ENCODE measurements around the gene EVC2. TPM values are rescaled to one million over a fixed set of nuclear protein-coding genes. Genes with fewer than 3 reads are reported as not detected.

EVC2 gene
- total and polyA plus RNA-seq, 2 experiments from 2014 or later: 4.3 to 8.1 TPM

- H3K79me2 ChIP-seq (ENCODE audit: insufficient read depth): no peaks in the 10 kb centered on the region
- 89 to 93% methylated on average over 6 of the region's 6 CpGs for WGBS, 2 experiments (ENCODE audit: low coverage in 1 of 2, low lambda C conversion rate in 2 of 2, missing lambda C conversion rate in 2 of 2)
- no peak overlapping the region for H3K4me3 ChIP-seq
- H3K9me2 ChIP-seq (ENCODE audit: insufficient read depth): no peaks in the 10 kb centered on the region
- no peak overlapping the region for H3K9ac ChIP-seq
- H3K9me3 ChIP-seq (ENCODE audit: low read depth): no peaks in the 10 kb centered on the region
- no peak overlapping the region for H2AFZ ChIP-seq
- no peak overlapping the region for H3K27ac ChIP-seq
- in situ Hi-C loops (cut with MboI): no loop called here
- no peaks in the 10 kb centered on the region for H4K20me1 ChIP-seq (ENCODE audit: insufficient read depth)
- no peak for DNase-seq
- peaks cover 5% of the 10 kb centered on the region for H3K36me3 ChIP-seq (ENCODE audit: low read depth)
- H3F3A ChIP-seq (ENCODE audit: insufficient read depth): no peaks in the 10 kb centered on the region
- no peaks in the 10 kb centered on the region for H3K27me3 ChIP-seq (replicated peaks; ENCODE audit: insufficient read depth)
- H3K4me1 ChIP-seq (ENCODE audit: insufficient read depth): no peaks in the 10 kb centered on the region
- TF ChIP-seq EZH2phosphoT487 (IDR thresholded peaks at IDR 0.05; ENCODE audit: insufficient read depth, low read depth) (no peak), EZH2 (IDR thresholded peaks at IDR 0.05; ENCODE audit: insufficient read depth, poor library complexity, severe bottlenecking) (no peak)
- H3K4me2 ChIP-seq (ENCODE audit: unreplicated experiment): no peak overlapping the region
These were observed 139.4 kb downstream of the EVC2 start for GRCh38 chr4:5568931-5569330.

GRCh38 chr4:5568336-5568735 lies 140.0 kb downstream of the EVC2 start:
- in situ Hi-C loops (cut with MboI): no loop called here
- Histone ChIP-seq H3K4me2 (ENCODE audit: unreplicated experiment) (no peak overlapping the region), H3K27ac (no peak overlapping the region), H3K4me1 (ENCODE audit: insufficient read depth) (no peaks in the 10 kb centered on the region), H3K36me3 (ENCODE audit: low read depth) (peaks cover 6% of the 10 kb centered on the region; the same call in 1 of the 2 replicates), H3K27me3 (replicated peaks; ENCODE audit: insufficient read depth) (no peaks in the 10 kb centered on the region), H3K79me2 (ENCODE audit: insufficient read depth) (no peaks in the 10 kb centered on the region), H3K9me2 (ENCODE audit: insufficient read depth) (no peaks in the 10 kb centered on the region), H3K4me3 (no peak overlapping the region), H3K9me3 (ENCODE audit: low read depth) (no peaks in the 10 kb centered on the region), H4K20me1 (ENCODE audit: insufficient read depth) (no peaks in the 10 kb centered on the region), H2AFZ (no peak overlapping the region), H3K9ac (no peak overlapping the region), H3F3A (ENCODE audit: insufficient read depth) (no peaks in the 10 kb centered on the region)
- WGBS, 2 experiments (ENCODE audit: low coverage in 1 of 2, low lambda C conversion rate in 2 of 2, missing lambda C conversion rate in 2 of 2): 97 to 98% methylated on average over 20 of the region's 20 CpGs
- DNase-seq: no peak
- TF ChIP-seq EZH2phosphoT487 (IDR thresholded peaks at IDR 0.05; ENCODE audit: insufficient read depth, low read depth): no peak
- no peak for TF ChIP-seq EZH2 (IDR thresholded peaks at IDR 0.05; ENCODE audit: insufficient read depth, poor library complexity, severe bottlenecking)

- H4K20me1 ChIP-seq (ENCODE audit: insufficient read depth): no peaks in the 10 kb centered on the region
- peaks cover 9% of the 10 kb centered on the region; the same call in 1 of the 2 replicates for H3K36me3 ChIP-seq (ENCODE audit: low read depth)
- no peak overlapping the region for H3K4me2 ChIP-seq (ENCODE audit: unreplicated experiment)
- no peaks in the 10 kb centered on the region for H3K9me3 ChIP-seq (ENCODE audit: low read depth)
- H2AFZ ChIP-seq: no peak overlapping the region
- no peak overlapping the region for H3K27ac ChIP-seq
- in situ Hi-C loops (cut with MboI): no loop called here
- DNase-seq: no peak
- H3K9ac ChIP-seq: no peak overlapping the region
- H3K79me2 ChIP-seq (ENCODE audit: insufficient read depth): no peaks in the 10 kb centered on the region
- WGBS, 2 experiments (ENCODE audit: low coverage in 1 of 2, low lambda C conversion rate in 2 of 2, missing lambda C conversion rate in 2 of 2): 75 to 79% methylated on average over 4 to 7 of the region's 7 CpGs
- no peaks in the 10 kb centered on the region for H3K27me3 ChIP-seq (replicated peaks; ENCODE audit: insufficient read depth)
- H3F3A ChIP-seq (ENCODE audit: insufficient read depth): no peaks in the 10 kb centered on the region
- no peaks in the 10 kb centered on the region for H3K4me1 ChIP-seq (ENCODE audit: insufficient read depth)
- TF ChIP-seq EZH2 (IDR thresholded peaks at IDR 0.05; ENCODE audit: insufficient read depth, poor library complexity, severe bottlenecking): no peak
- no peak for TF ChIP-seq EZH2phosphoT487 (IDR thresholded peaks at IDR 0.05; ENCODE audit: insufficient read depth, low read depth)
- no peak overlapping the region for H3K4me3 ChIP-seq
- no peaks in the 10 kb centered on the region for H3K9me2 ChIP-seq (ENCODE audit: insufficient read depth)
These were observed 141.4 kb downstream of the EVC2 start for GRCh38 chr4:5566991-5567390.

GRCh38 chr4:5566526-5566925 lies 141.8 kb downstream of the EVC2 start:
- H3F3A ChIP-seq (ENCODE audit: insufficient read depth): no peaks in the 10 kb centered on the region
- DNase-seq: no peak
- H3K4me2 ChIP-seq (ENCODE audit: unreplicated experiment): no peak overlapping the region
- TF ChIP-seq EZH2phosphoT487 (IDR thresholded peaks at IDR 0.05; ENCODE audit: insufficient read depth, low read depth): no peak
- no peak for TF ChIP-seq EZH2 (IDR thresholded peaks at IDR 0.05; ENCODE audit: insufficient read depth, poor library complexity, severe bottlenecking)
- H3K79me2 ChIP-seq (ENCODE audit: insufficient read depth): no peaks in the 10 kb centered on the region
- H4K20me1 ChIP-seq (ENCODE audit: insufficient read depth): no peaks in the 10 kb centered on the region
- no peaks in the 10 kb centered on the region for H3K27me3 ChIP-seq (replicated peaks; ENCODE audit: insufficient read depth)
- H2AFZ ChIP-seq: no peak overlapping the region
- H3K9ac ChIP-seq: no peak overlapping the region
- in situ Hi-C loops (cut with MboI): no loop called here
- H3K27ac ChIP-seq: no peak overlapping the region
- no peaks in the 10 kb centered on the region for H3K9me2 ChIP-seq (ENCODE audit: insufficient read depth)
- H3K4me3 ChIP-seq: no peak overlapping the region
- no peaks in the 10 kb centered on the region for H3K4me1 ChIP-seq (ENCODE audit: insufficient read depth)
- no peaks in the 10 kb centered on the region for H3K9me3 ChIP-seq (ENCODE audit: low read depth)
- peaks cover 12% of the 10 kb centered on the region; the same call in 1 of the 2 replicates for H3K36me3 ChIP-seq (ENCODE audit: low read depth)
- 88 to 96% methylated on average over 6 of the region's 6 CpGs for WGBS, 2 experiments (ENCODE audit: low coverage in 1 of 2, low lambda C conversion rate in 2 of 2, missing lambda C conversion rate in 2 of 2)

- Histone ChIP-seq H3K9me2 (ENCODE audit: insufficient read depth) (no peaks in the 10 kb centered on the region), H4K20me1 (ENCODE audit: insufficient read depth) (no peaks in the 10 kb centered on the region), H3K79me2 (ENCODE audit: insufficient read depth) (no peaks in the 10 kb centered on the region), H3K4me3 (no peak overlapping the region), H3K27me3 (replicated peaks; ENCODE audit: insufficient read depth) (no peaks in the 10 kb centered on the region), H3F3A (ENCODE audit: insufficient read depth) (no peaks in the 10 kb centered on the region), H2AFZ (no peak overlapping the region), H3K4me1 (ENCODE audit: insufficient read depth) (no peaks in the 10 kb centered on the region), H3K9ac (no peak overlapping the region), H3K36me3 (ENCODE audit: low read depth) (peaks cover 17% of the 10 kb centered on the region; the same call in 1 of the 2 replicates), H3K4me2 (ENCODE audit: unreplicated experiment) (no peak overlapping the region), H3K9me3 (ENCODE audit: low read depth) (no peaks in the 10 kb centered on the region), H3K27ac (no peak overlapping the region)
- no peak for DNase-seq
- WGBS, 2 experiments (ENCODE audit: low coverage in 1 of 2, low lambda C conversion rate in 2 of 2, missing lambda C conversion rate in 2 of 2): 97 to 99% methylated on average over 6 of the region's 6 CpGs
- in situ Hi-C loops (cut with MboI): no loop called here
- no peak for TF ChIP-seq EZH2phosphoT487 (IDR thresholded peaks at IDR 0.05; ENCODE audit: insufficient read depth, low read depth)
- TF ChIP-seq EZH2 (IDR thresholded peaks at IDR 0.05; ENCODE audit: insufficient read depth, poor library complexity, severe bottlenecking): no peak
These were observed 144.5 kb downstream of the EVC2 start for GRCh38 chr4:5563856-5564255.

Data from GM23248 (cell line).